Effector memory CD4-positive, alpha-beta T cell (primary cell): ENCODE measurements around the gene GSTK1.
A peak's percentile ranks its signal among the peaks of the same experiment; 100 is the strongest.

Experiments
- DNase-seq, 3 donors: peaks; one replicate each; pipeline ENCODE4 v3.0.0-alpha.2; 2020
- H3K27ac ChIP-seq: 2 replicates; pipeline ENCODE4 v1.7.0; 2013; ENCODE audit warnings: mild to moderate bottlenecking, low read length, moderate library complexity; ENCODE audit not compliant: insufficient read depth, poor library complexity, severe bottlenecking
- H3K27me3 ChIP-seq: replicated peaks from 2 replicates; pipeline ENCODE4 v1.7.0; 2013; ENCODE audit warnings: mild to moderate bottlenecking, low read length; ENCODE audit not compliant: insufficient read depth, control insufficient read depth, poor library complexity, severe bottlenecking
- H3K36me3 ChIP-seq: 2 replicates; pipeline ENCODE4 v1.7.0; 2013; ENCODE audit warnings: mild to moderate bottlenecking, low read length, moderate library complexity; ENCODE audit not compliant: control insufficient read depth, insufficient read depth
- H3K4me1 ChIP-seq: 2 replicates; pipeline ENCODE4 v1.7.0; 2013; ENCODE audit warnings: low read length, mild to moderate bottlenecking; ENCODE audit not compliant: control insufficient read depth, insufficient read depth, poor library complexity, severe bottlenecking
- H3K4me3 ChIP-seq: 2 replicates; pipeline ENCODE4 v1.7.0; 2013; ENCODE audit warnings: low read length, low read depth, mild to moderate bottlenecking; ENCODE audit not compliant: insufficient read depth, poor library complexity, severe bottlenecking
- H3K9me3 ChIP-seq: 2 replicates; pipeline ENCODE4 v1.7.0; 2013; ENCODE audit warnings: mild to moderate bottlenecking, low read length, moderate library complexity; ENCODE audit not compliant: control insufficient read depth

The GSTK1 gene

GRCh38 chr7:143237366-143237765 is 25.9 kb upstream of the GSTK1 start:
- Histone ChIP-seq H3K27me3 (no peaks in the 10 kb centered on the region), H3K4me1 (peaks cover 3% of the 10 kb centered on the region), H3K36me3 (no peaks in the 10 kb centered on the region), H3K9me3 (no peaks in the 10 kb centered on the region), H3K27ac (no peak overlapping the region), H3K4me3 (no peak overlapping the region)
- DNase-seq: no peak

DNA sequence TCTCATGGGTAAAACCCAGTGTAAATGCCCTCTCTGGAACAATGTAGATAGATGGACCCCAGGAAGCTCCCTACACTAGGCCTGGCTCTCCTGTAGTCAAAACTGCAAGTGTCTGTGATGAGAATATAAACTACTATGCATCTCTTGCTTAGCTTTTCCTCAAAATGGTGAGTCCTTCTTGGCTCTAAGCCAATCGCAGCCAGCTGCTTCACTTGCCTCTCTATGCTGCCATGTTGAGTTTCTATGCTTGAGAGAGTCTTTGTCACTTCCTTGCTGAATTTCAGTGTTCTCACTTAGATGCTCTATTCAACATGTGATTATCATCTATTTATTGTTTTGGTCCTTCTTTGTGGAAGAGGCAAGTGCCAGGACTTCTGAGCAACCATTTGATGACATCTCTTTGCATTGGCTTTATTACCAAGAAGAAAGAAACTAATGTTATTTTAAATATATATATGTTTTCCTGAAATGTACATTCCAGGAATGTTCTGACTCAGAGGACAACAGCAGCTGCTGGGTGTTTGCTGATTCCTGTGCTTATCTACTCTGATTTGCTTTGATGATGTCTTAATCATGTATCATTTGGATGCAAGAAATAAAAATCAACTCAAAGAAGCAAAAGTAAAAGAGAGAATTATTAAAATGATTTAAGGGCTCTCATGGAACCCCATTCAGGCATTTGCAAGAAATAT is 24.8 kb upstream of the GSTK1 start:
- Histone ChIP-seq H3K27ac (no peak overlapping the region), H3K9me3 (no peaks in the 10 kb centered on the region), H3K4me1 (peaks cover 3% of the 10 kb centered on the region), H3K4me3 (no peak overlapping the region), H3K36me3 (no peaks in the 10 kb centered on the region), H3K27me3 (no peaks in the 10 kb centered on the region)
- DNase-seq: no peak

DNA sequence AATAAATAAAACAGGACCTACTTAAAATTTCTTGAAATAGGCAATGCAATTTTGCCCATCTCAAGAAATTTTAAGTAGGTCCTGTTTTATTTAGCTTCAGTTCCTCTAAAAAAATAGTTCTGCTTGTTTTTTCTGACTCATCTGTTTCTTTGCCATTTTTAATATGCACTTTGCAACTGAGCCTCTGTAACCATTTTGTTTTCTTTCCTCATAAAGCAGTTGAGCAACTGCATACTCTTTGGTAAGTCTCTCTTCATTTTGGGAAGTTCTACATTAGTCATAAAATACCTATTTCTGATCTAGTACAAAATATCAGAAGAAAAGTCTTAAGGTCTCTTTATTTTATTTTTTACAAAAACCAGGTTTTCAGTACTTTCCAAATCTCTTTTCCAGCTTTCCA is 23.4 kb upstream of the GSTK1 start:
- no peak for DNase-seq
- Histone ChIP-seq H3K27ac (no peak overlapping the region), H3K27me3 (no peaks in the 10 kb centered on the region), H3K4me1 (peaks cover 3% of the 10 kb centered on the region), H3K36me3 (no peaks in the 10 kb centered on the region), H3K4me3 (no peak overlapping the region), H3K9me3 (no peaks in the 10 kb centered on the region)

GRCh38 chr7:143240291-143241168 is 22.7 kb upstream of the GSTK1 start:
- Histone ChIP-seq H3K27me3 (no peaks in the 10 kb centered on the region), H3K4me1 (peaks cover 8% of the 10 kb centered on the region), H3K36me3 (no peaks in the 10 kb centered on the region), H3K27ac (no peak overlapping the region), H3K4me3 (no peak overlapping the region), H3K9me3 (no peaks in the 10 kb centered on the region)
- DNase-seq: peak; percentile 30 to 61 (median 52)

GRCh38 chr7:143242306-143242705 is 20.9 kb upstream of the GSTK1 start:
- Histone ChIP-seq H3K27ac (no peak overlapping the region), H3K4me3 (no peak overlapping the region), H3K9me3 (no peaks in the 10 kb centered on the region), H3K27me3 (no peaks in the 10 kb centered on the region), H3K4me1 (peaks cover 25% of the 10 kb centered on the region), H3K36me3 (no peaks in the 10 kb centered on the region)
- DNase-seq: no peak

GRCh38 chr7:143243111-143243510 is 20.1 kb upstream of the GSTK1 start:
- H3K9me3 ChIP-seq: no peaks in the 10 kb centered on the region
- no peak overlapping the region for H3K4me3 ChIP-seq
- H3K36me3 ChIP-seq: no peaks in the 10 kb centered on the region
- no peak overlapping the region for H3K27ac ChIP-seq
- peaks cover 25% of the 10 kb centered on the region for H3K4me1 ChIP-seq
- DNase-seq: no peak
- H3K27me3 ChIP-seq: no peaks in the 10 kb centered on the region

DNA sequence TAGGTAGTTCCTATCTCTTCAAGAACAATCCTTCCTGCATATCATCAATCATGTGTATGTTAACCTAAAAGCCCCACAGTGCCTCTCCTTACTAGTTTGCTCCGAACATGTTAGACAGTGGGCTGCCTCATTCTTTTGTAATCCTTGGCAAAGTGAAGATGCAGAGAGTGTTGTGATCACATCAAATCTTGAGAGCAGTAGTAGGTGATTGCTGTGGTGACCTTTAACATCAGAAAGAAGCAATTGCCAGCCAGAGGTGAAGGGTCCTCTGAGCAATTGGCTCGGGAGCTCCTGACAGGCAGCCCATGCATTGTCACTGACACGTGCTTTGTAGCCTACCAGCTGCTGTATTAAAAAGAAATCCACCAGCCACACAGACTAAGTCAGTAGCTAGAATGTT is 19.6 kb upstream of the GSTK1 start:
- H3K36me3 ChIP-seq: no peaks in the 10 kb centered on the region
- no peak for DNase-seq
- H3K27ac ChIP-seq: no peak overlapping the region
- no peak overlapping the region for H3K4me3 ChIP-seq
- peaks cover 25% of the 10 kb centered on the region for H3K4me1 ChIP-seq
- H3K9me3 ChIP-seq: no peaks in the 10 kb centered on the region
- no peaks in the 10 kb centered on the region for H3K27me3 ChIP-seq

GRCh38 chr7:143244321-143244720 is 18.9 kb upstream of the GSTK1 start:
- H3K27ac ChIP-seq: no peak overlapping the region
- H3K9me3 ChIP-seq: no peaks in the 10 kb centered on the region
- H3K4me1 ChIP-seq: peaks cover 25% of the 10 kb centered on the region
- H3K27me3 ChIP-seq: no peaks in the 10 kb centered on the region
- no peaks in the 10 kb centered on the region for H3K36me3 ChIP-seq
- DNase-seq: no peak
- H3K4me3 ChIP-seq: no peak overlapping the region

DNA sequence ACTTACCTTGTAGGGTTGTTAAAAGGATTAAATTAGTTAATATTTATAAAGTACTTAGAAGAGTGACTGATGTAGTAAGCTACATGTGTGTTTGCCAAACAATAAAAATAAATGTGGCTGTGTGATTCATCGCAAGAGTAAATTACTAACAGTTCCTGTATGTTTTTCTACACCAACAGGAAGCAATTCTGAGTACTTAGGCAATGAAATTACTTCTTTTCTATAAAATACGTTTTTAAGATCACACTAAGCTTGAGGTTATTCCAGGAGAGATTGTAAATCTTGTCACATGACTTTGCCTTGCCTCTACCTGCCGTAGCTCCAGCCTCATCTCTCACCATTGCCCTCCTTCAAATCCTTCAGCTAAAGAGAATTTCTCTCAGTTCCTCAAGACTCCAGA is 18.1 kb upstream of the GSTK1 start:
- Histone ChIP-seq H3K27ac (peak overlapping the region; percentile 25), H3K9me3 (no peaks in the 10 kb centered on the region), H3K4me1 (peaks cover 29% of the 10 kb centered on the region), H3K27me3 (no peaks in the 10 kb centered on the region), H3K36me3 (no peaks in the 10 kb centered on the region), H3K4me3 (no peak overlapping the region)
- no peak for DNase-seq

DNA sequence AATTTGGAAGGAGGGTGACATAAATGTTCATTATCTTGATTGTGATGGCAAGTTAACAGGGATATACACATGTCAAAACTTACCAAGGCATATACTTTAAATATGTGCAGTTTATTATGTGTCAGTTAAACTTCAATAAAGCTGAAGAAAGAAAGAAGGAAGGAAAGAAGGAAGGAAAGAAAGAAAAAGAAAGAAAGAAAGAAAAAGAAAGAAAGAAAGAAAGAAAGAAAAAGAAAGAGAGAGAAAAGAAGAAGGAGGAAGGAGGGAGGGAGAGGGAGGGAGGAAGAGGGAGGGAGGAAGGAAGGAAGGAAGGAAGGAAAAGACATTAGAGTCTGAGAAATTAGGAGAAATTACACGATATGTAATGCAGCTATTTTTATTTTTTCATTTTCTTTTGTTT is 15.9 kb upstream of the GSTK1 start:
- DNase-seq: no peak
- Histone ChIP-seq H3K27ac (no peak overlapping the region), H3K4me1 (peaks cover 41% of the 10 kb centered on the region), H3K9me3 (no peaks in the 10 kb centered on the region), H3K4me3 (no peak overlapping the region), H3K27me3 (no peaks in the 10 kb centered on the region), H3K36me3 (no peaks in the 10 kb centered on the region)
